Measurements from ENCODE around the gene CHPT1. TPM values are rescaled to one million over a fixed set of nuclear protein-coding genes. Genes with fewer than 3 reads are reported as not detected.

CHPT1 gene
- total and polyA plus RNA-seq, 9 of the 15 experiments (the other 6 are each of a cell fraction or from before 2014, with no cell fraction given), result 15.3 to 210 (median 91.9) TPM

GRCh38 chr12:101722392-101722791, 25.0 kb downstream of the CHPT1 start (continued):
- TF ChIP-seq KDM4B (IDR thresholded peaks at IDR 0.05; ENCODE audit: borderline replicate concordance in 2 of 2, low read depth in 1 of 2), result no peak
- no peak for TF ChIP-seq CHD7 (IDR thresholded peaks at IDR 0.05; ENCODE audit: low read depth, low read length)
- TF ChIP-seq, protein P1, sequence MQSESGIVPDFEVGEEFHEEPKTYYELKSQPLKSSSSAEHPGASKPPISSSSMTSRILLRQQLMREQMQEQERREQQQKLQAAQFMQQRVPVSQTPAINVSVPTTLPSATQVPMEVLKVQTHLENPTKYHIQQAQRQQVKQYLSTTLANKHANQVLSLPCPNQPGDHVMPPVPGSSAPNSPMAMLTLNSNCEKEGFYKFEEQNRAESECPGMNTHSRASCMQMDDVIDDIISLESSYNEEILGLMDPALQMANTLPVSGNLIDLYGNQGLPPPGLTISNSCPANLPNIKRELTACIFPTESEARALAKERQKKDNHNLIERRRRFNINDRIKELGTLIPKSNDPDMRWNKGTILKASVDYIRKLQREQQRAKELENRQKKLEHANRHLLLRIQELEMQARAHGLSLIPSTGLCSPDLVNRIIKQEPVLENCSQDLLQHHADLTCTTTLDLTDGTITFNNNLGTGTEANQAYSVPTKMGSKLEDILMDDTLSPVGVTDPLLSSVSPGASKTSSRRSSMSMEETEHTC (IDR thresholded peaks at IDR 0.05), result no peak
- TF ChIP-seq GTF2E2 (tag; IDR thresholded peaks at IDR 0.05), result no peak
- no peak for TF ChIP-seq ZNF431 (CRISPR knock-in tag; IDR thresholded peaks at IDR 0.05)
- no peak for TF ChIP-seq CSDE1 (IDR thresholded peaks at IDR 0.05)
- TF ChIP-seq, protein P2, sequence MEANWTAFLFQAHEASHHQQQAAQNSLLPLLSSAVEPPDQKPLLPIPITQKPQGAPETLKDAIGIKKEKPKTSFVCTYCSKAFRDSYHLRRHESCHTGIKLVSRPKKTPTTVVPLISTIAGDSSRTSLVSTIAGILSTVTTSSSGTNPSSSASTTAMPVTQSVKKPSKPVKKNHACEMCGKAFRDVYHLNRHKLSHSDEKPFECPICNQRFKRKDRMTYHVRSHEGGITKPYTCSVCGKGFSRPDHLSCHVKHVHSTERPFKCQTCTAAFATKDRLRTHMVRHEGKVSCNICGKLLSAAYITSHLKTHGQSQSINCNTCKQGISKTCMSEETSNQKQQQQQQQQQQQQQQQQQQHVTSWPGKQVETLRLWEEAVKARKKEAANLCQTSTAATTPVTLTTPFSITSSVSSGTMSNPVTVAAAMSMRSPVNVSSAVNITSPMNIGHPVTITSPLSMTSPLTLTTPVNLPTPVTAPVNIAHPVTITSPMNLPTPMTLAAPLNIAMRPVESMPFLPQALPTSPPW (CRISPR knock-in tag; IDR thresholded peaks at IDR 0.05), result no peak
- no peak for TF ChIP-seq HDAC8 (tag; IDR thresholded peaks at IDR 0.05)
- no peak for TF ChIP-seq ZNF232 (CRISPR knock-in tag; IDR thresholded peaks at IDR 0.05)

Measured in K562 (cell line).